ENCODE measurements around the gene PHF8.

DNA sequence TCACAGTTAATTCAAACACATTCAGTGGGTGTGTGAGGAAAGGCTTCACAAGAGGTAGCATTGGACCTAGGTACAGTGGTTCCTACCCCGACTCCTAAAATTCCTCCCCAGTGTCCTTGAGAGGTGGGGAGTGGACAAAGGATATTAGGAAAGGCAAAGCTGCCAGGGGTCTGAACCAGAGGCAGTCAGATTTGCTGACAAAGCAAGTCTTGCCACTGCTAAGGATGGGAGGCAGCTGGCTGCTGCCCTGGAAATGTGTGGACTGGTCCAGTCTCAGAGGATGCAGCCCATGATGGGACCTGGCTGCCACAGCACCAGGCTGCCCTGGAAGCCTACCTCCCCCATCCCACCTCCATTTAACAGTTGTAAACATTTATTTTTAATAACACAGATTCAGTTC is 4.1 kb upstream of the PHF8 start:
- TF ChIP-seq, protein P1, sequence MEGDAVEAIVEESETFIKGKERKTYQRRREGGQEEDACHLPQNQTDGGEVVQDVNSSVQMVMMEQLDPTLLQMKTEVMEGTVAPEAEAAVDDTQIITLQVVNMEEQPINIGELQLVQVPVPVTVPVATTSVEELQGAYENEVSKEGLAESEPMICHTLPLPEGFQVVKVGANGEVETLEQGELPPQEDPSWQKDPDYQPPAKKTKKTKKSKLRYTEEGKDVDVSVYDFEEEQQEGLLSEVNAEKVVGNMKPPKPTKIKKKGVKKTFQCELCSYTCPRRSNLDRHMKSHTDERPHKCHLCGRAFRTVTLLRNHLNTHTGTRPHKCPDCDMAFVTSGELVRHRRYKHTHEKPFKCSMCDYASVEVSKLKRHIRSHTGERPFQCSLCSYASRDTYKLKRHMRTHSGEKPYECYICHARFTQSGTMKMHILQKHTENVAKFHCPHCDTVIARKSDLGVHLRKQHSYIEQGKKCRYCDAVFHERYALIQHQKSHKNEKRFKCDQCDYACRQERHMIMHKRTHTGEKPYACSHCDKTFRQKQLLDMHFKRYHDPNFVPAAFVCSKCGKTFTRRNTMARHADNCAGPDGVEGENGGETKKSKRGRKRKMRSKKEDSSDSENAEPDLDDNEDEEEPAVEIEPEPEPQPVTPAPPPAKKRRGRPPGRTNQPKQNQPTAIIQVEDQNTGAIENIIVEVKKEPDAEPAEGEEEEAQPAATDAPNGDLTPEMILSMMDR (IDR thresholded peaks at IDR 0.05; ENCODE audit: insufficient read depth, low read length): no peak
- TF ChIP-seq GABPA (IDR thresholded peaks at IDR 0.05; ENCODE audit: low read depth): no peak
